ENCODE data around the gene ADNP2. TPM values are rescaled to one million over a fixed set of nuclear protein-coding genes. Genes with fewer than 3 reads are reported as not detected.

Gene ADNP2
- total and polyA plus RNA-seq, 2 of the 4 experiments (the other 2 are of a cell fraction), result 5.6 to 18.3 TPM

DNA sequence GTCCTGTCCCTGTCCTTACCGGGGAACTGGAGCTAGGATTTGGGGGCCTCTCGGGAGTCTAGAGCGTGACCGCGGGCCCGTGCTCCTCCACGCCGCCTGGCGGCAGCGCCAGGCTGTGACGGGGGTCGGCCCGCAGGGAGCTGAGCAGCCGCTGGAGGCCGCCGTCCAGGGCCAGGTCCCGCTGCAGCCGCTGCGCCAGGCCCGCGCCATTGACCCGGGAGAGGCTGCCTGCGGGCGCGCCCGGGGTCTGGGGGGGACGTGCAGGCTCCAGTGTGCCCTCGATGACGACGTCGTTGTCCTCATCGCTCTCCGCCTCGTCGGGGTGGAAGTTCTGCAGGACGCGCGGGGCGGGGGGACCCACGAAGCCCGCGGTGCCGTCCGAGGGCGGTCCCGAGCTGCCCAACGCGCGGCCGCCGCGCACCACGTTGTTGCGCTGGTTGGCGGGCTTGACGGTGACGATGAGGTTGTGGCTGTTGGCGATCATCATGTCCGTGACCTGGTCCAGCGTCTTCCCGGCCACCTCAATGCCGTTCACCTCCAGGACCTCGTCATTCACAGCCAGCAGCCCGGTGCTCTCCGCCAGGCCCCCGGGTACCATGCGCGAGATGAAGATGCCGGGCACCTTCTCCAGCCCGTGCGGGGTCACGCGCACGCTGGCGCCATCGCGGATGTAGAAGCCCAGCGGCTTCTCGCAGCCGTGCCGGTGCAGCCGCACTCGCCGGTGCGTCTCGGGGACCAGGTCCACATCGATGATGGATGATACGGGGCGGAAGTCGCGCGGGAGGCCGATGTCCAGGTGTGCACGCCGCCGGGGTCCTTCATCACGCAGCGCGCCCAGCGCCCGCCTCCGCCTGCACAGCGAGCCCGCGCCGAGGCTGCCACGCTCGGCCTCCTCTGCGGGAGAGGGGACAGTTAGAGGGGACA, 50.9 kb downstream of the ADNP2 start:
- Histone ChIP-seq H3K9me1 (ENCODE audit: insufficient read depth, low read length) (no peaks in the 10 kb centered on the region), H4K5ac (ENCODE audit: low read depth, low read length) (no peak overlapping the region), H2BK20ac (ENCODE audit: low read depth, low read length) (no peak overlapping the region), H4K8ac (ENCODE audit: low read depth in 2 of 2, low read length in 2 of 2) (no peak overlapping the region), H3K79me1 (ENCODE audit: low read depth in 1 of 2, low read length in 2 of 2) (peaks cover 3 to 5% of the 10 kb centered on the region in 2 experiments; a peak in 2 of 4 replicates), H3K14ac (replicated peaks; ENCODE audit: low read depth, low read length) (no peak overlapping the region), H3K27ac (ENCODE audit: insufficient read depth, low read length) (no peak overlapping the region), H2AK5ac (ENCODE audit: low read depth, low read length) (no peak overlapping the region), H3K23ac (ENCODE audit: low read depth, low read length) (no peak overlapping the region), H2AFZ (replicated peaks; ENCODE audit: low read length, poor library complexity) (peak overlapping the region; percentile 21), H2BK5ac (ENCODE audit: low read depth, low read length, poor library complexity, severe bottlenecking) (no peak overlapping the region), H3K27me3 (ENCODE audit: control insufficient read depth, insufficient read depth, low read length) (no peaks in the 10 kb centered on the region), H3K56ac (ENCODE audit: extremely low read depth, insufficient read depth, low read length) (no peak overlapping the region), H2BK120ac (ENCODE audit: low read depth, low read length) (no peak overlapping the region), H3K4me1 (ENCODE audit: control insufficient read depth, insufficient read depth, low read length) (no peaks in the 10 kb centered on the region), H3K9ac (ENCODE audit: low read depth, low read length) (no peak overlapping the region), H2AK9ac (replicated peaks; ENCODE audit: low read depth, low read length, poor library complexity) (no peak overlapping the region), H3K18ac (ENCODE audit: low read depth, low read length) (no peak overlapping the region), H3K4me3 (ENCODE audit: insufficient read depth, low read depth, low read length) (no peak overlapping the region), H3K4me2 (ENCODE audit: low read depth, low read length) (no peak overlapping the region), H3K9me3 (ENCODE audit: control insufficient read depth, insufficient read depth, low read length) (peaks cover 8% of the 10 kb centered on the region), H4K91ac (ENCODE audit: insufficient read depth, low read depth, low read length) (no peak overlapping the region), H3K36me3 (ENCODE audit: control insufficient read depth, insufficient read depth, low read length) (peaks cover 1% of the 10 kb centered on the region; the same call in 1 of the 2 replicates), H4K20me1 (ENCODE audit: insufficient read depth, low read length) (no peaks in the 10 kb centered on the region; the same call in 1 of the 2 replicates), H2BK15ac (ENCODE audit: low read depth, low read length) (no peak overlapping the region), H3K4ac (ENCODE audit: low read depth, low read length) (no peak overlapping the region)
- in situ Hi-C loops (cut with MboI; ENCODE audit: low sequenced_read_pairs), result no loop called here
- CTCF ChIA-PET, result interaction anchor here (0.7 to 0.9 kb wide), 2 partner anchors 11 to 93 kb away, joined by 3 to 4 read pairs; no protein-coding TSS in a partner anchor
- ATAC-seq (ENCODE audit: low read depth) (peak; percentile 69), DNase-seq (no peak)
- dilution Hi-C loops (cut with HindIII; ENCODE audit: low sequenced_read_pairs, unreplicated experiment), result no loop called here
- 80% methylated on average over 90 of the region's 109 CpGs; no CpG with 5 or more reads in 1 of the 2 experiments for WGBS, 2 experiments (ENCODE audit: extremely low coverage in 2 of 2, insufficient read length in 1 of 2)
- POLR2A ChIA-PET (ENCODE audit: unreplicated experiment), result no interaction called here
- no peak for TF ChIP-seq ELK1 (IDR thresholded peaks at IDR 0.05; ENCODE audit: borderline replicate concordance, low read depth, low read length)
- peak; percentile 31 for TF ChIP-seq CTCF (conservative IDR thresholded peaks at IDR 0.05; ENCODE audit: low read depth, low read length)
- BruUV-seq (replicated peaks), result no TSS peak
- intact Hi-C loops (cut with micrococcal nuclease), result loop anchor here (2.0 kb wide), 1 partner anchor 19 kb away; no protein-coding TSS in a partner anchor

All from IMR-90 (cell line).